ENCODE data around the gene CCDC188.

Gene CCDC188

DNA sequence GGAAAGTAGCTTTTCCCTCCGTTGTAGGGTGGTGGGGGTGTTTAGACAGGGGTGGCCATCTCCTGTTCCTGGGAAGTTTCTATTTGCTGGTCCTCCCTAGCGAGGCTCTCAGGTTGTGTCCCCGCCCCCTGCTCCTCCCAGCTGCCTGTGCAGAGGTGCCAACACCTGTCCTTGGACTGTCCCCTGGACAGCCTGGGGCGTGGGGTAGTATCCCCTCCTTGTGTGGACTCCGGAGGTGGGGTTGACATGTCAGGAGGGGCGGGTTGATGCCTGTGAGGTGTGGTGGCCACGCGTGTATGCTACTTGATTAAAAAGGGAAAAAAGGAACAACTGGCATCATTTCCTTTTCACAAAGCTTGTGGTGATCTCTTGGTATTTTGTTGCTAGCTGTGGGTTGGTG is 49.2 kb downstream of the CCDC188 start:
- DNase-seq = no peak

DNA sequence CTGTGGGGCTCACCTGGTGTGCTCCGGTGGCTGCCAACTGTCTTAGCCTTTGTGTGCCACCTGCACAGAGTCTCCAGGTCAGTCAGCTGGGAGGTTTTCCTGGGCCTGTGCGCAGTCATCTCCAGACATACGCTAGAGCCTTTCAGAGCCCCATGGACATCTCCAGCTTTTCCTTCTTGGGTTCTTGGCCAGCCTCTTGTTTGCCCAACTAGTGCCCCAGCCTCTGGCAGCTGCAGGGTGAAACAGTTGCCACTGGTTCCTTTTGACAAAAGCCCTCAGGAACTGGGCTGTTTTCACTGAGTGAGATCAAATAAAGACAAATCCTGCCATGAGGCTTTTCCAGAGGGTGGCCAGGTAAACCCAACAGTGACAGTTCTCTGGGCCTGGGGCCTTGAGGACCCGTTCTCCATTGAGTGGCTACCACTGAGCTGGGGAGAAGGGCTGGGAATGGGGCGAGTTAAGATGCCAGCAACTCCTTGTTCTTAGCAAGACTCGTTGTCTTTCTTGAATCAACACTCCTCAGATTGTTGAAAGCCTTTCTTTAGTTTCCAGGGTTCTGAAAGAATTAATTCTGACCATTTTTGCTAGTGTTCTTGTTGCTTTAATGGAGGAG is 51.6 kb downstream of the CCDC188 start:
- no peak for DNase-seq
